ENCODE measurements around the gene MYH11. TPM values are rescaled to one million over a fixed set of nuclear protein-coding genes. Genes with fewer than 3 reads are reported as not detected.

MYH11 gene
- total RNA-seq, 1 donor from 2014 or later = 102 TPM

- TF ChIP-seq, protein P1, sequence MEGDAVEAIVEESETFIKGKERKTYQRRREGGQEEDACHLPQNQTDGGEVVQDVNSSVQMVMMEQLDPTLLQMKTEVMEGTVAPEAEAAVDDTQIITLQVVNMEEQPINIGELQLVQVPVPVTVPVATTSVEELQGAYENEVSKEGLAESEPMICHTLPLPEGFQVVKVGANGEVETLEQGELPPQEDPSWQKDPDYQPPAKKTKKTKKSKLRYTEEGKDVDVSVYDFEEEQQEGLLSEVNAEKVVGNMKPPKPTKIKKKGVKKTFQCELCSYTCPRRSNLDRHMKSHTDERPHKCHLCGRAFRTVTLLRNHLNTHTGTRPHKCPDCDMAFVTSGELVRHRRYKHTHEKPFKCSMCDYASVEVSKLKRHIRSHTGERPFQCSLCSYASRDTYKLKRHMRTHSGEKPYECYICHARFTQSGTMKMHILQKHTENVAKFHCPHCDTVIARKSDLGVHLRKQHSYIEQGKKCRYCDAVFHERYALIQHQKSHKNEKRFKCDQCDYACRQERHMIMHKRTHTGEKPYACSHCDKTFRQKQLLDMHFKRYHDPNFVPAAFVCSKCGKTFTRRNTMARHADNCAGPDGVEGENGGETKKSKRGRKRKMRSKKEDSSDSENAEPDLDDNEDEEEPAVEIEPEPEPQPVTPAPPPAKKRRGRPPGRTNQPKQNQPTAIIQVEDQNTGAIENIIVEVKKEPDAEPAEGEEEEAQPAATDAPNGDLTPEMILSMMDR (IDR thresholded peaks at IDR 0.05) = no peak
- intact Hi-C loops (cut with DNase I) = no loop called here
- no peak overlapping the region for H3K27ac ChIP-seq
- H3K36me3 ChIP-seq = peaks cover 15% of the 10 kb centered on the region
- no peaks in the 10 kb centered on the region for H3K4me1 ChIP-seq
- DNase-seq = no peak
- no peaks in the 10 kb centered on the region for H3K9me3 ChIP-seq
- H3K4me3 ChIP-seq = no peak overlapping the region
- H3K27me3 ChIP-seq (ENCODE audit: low read depth) = no peaks in the 10 kb centered on the region
- ATAC-seq = no peak
Observed at GRCh38 chr16:15749985-15750384, 106.8 kb downstream of the MYH11 start.

DNA sequence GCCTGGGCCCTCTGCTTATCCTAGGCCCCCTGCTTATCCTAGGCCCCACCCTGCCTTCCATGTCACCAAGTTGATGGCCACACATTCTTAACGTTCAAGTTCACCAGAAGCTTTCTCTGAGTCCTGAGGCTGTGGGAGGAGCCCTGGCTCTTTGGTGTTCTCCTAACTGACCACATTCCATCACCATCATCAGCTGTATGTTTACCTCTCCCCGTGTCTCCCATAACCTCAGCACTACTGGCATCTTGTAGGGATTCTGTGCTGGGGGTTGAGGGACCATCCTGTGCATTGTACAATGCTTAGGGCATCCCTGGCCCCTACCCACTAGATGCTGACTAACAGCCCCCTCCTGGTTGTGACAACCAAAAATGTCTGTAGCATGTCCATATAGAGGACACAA is 107.5 kb downstream of the MYH11 start:
- peaks cover 15% of the 10 kb centered on the region for H3K36me3 ChIP-seq
- H3K27ac ChIP-seq = no peak overlapping the region
- DNase-seq (no peak), ATAC-seq (no peak)
- H3K4me3 ChIP-seq = no peak overlapping the region
- H3K4me1 ChIP-seq = no peaks in the 10 kb centered on the region
- intact Hi-C loops (cut with DNase I) = no loop called here
- H3K27me3 ChIP-seq (ENCODE audit: low read depth) = no peaks in the 10 kb centered on the region
- H3K9me3 ChIP-seq = no peaks in the 10 kb centered on the region
- TF ChIP-seq, protein P1 (IDR thresholded peaks at IDR 0.05) = no peak

DNA sequence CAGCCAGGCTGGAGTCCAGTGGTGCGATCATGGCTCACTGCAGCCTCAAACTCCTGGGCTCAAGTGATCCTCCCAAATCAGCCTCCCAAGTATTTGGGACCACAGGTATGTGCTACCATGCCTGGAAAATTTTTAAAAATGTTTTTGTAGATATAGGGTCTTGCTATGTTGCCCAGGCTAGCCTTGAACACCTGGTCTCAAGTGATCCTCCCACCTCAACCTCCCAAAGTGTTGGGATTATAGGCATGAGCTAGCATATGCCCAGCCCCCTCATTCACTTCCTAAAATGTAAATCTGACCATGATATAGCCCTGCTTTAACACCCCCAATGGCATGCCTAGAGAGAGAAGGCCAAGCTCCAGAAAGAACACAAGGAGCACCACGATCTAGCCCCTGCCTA is 108.2 kb downstream of the MYH11 start:
- Histone ChIP-seq H3K27ac (no peak overlapping the region), H3K27me3 (ENCODE audit: low read depth) (no peaks in the 10 kb centered on the region), H3K36me3 (peaks cover 17% of the 10 kb centered on the region), H3K9me3 (no peaks in the 10 kb centered on the region), H3K4me3 (no peak overlapping the region), H3K4me1 (no peaks in the 10 kb centered on the region)
- TF ChIP-seq, protein P1 (IDR thresholded peaks at IDR 0.05) = no peak
- no peak for ATAC-seq
- DNase-seq = no peak
- intact Hi-C loops (cut with DNase I) = no loop called here

GRCh38 chr16:15747937-15748336 is 108.9 kb downstream of the MYH11 start:
- H3K27ac ChIP-seq = no peak overlapping the region
- H3K9me3 ChIP-seq = no peaks in the 10 kb centered on the region
- H3K36me3 ChIP-seq = peaks cover 23% of the 10 kb centered on the region
- H3K27me3 ChIP-seq (ENCODE audit: low read depth) = no peaks in the 10 kb centered on the region
- H3K4me1 ChIP-seq = no peaks in the 10 kb centered on the region
- TF ChIP-seq, protein P1 (IDR thresholded peaks at IDR 0.05) = no peak
- DNase-seq (no peak), ATAC-seq (no peak)
- intact Hi-C loops (cut with DNase I) = no loop called here
- no peak overlapping the region for H3K4me3 ChIP-seq

DNA sequence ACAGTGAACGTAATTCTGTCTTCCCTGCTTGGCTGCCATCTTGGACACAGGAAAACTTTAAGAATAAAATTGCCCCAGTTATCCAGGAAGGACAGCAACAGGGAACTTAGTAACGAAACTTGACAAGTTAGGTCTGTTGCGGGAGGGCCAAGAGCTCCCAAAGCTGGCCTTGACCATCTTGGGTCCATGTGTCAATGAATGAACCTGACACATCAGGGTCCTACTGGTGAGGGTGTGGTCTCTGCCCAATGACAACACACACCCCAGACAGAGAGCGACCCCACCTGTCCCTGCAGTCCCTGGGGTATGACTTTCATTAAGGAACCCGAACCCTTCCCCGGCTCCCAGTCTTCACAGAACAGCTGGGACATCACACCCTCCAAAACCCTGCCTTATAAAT is 110.5 kb downstream of the MYH11 start:
- no peaks in the 10 kb centered on the region for H3K27me3 ChIP-seq (ENCODE audit: low read depth)
- no peak overlapping the region for H3K27ac ChIP-seq
- DNase-seq = no peak
- TF ChIP-seq, protein P1 (IDR thresholded peaks at IDR 0.05) = no peak
- no peak overlapping the region for H3K4me3 ChIP-seq
- no peaks in the 10 kb centered on the region for H3K4me1 ChIP-seq
- H3K9me3 ChIP-seq = no peaks in the 10 kb centered on the region
- peaks cover 20% of the 10 kb centered on the region for H3K36me3 ChIP-seq
- intact Hi-C loops (cut with DNase I) = no loop called here
- no peak for ATAC-seq

DNA sequence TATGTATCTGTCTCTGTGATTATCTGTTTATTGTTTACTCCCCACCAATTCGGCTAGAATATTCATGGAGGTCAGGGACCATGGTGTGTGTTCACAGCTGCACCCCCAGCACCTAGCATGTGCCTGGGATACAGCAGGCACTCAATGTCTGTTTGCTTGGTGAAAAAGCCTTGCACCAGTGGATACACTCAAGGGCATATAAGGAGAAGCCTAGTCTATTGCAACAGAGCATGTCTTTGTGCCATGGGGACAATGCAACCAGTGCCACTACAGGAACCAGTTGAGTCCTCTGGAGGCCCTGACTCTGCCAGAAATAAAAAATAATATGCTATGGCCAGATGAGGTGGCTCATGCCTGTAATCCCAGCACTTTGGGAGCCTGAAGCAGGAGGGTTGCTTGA is 113.2 kb downstream of the MYH11 start:
- Histone ChIP-seq H3K4me1 (no peaks in the 10 kb centered on the region), H3K27me3 (ENCODE audit: low read depth) (no peaks in the 10 kb centered on the region), H3K9me3 (peaks cover 7% of the 10 kb centered on the region), H3K36me3 (peaks cover 37% of the 10 kb centered on the region), H3K4me3 (no peak overlapping the region), H3K27ac (no peak overlapping the region)
- ATAC-seq = no peak
- TF ChIP-seq, protein P1 (IDR thresholded peaks at IDR 0.05) = no peak
- intact Hi-C loops (cut with DNase I) = no loop called here
- no peak for DNase-seq
